Astrocyte of the spinal cord (primary cell): ENCODE data around the gene FHIT.

Source experiments
- DNase-seq: peaks from one replicate; pipeline ENCODE4 v3.0.0; 2011; ENCODE audit warnings: low read depth, low spot score
- H3K4me3 ChIP-seq: 2 replicates; pipeline ENCODE4 v1.5.1; 2011; ENCODE audit warnings: low read depth, mild to moderate bottlenecking, low read length, moderate library complexity
- CTCF ChIP-seq: IDR thresholded peaks from 2 replicates; pipeline ENCODE4 v1.5.1; 2012; ENCODE audit warnings: low read depth, mild to moderate bottlenecking, low read length, inconsistent platforms
- in situ Hi-C: cut with HindIII; loops from 2 replicates; pipeline ENCODE4 v1.10.0; 2017; ENCODE audit warnings: low sequenced_read_pairs

Gene FHIT

GRCh38 chr3:60579734-60580133 is 671.5 kb downstream of the FHIT start:
- TF ChIP-seq CTCF, result no peak
- H3K4me3 ChIP-seq, result no peak overlapping the region
- DNase-seq, result peak; percentile 86
- in situ Hi-C loops, result no loop called here

GRCh38 chr3:60578936-60579335 is 672.3 kb downstream of the FHIT start:
- in situ Hi-C loops, result no loop called here
- TF ChIP-seq CTCF, result no peak
- no peak for DNase-seq
- no peak overlapping the region for H3K4me3 ChIP-seq

GRCh38 chr3:60577601-60578000 is 673.7 kb downstream of the FHIT start:
- no peak for DNase-seq
- in situ Hi-C loops, result no loop called here
- no peak overlapping the region for H3K4me3 ChIP-seq
- no peak for TF ChIP-seq CTCF

- in situ Hi-C loops, result no loop called here
- DNase-seq, result no peak
- no peak for TF ChIP-seq CTCF
- no peak overlapping the region for H3K4me3 ChIP-seq
These were observed 675.5 kb downstream of the FHIT start for GRCh38 chr3:60575718-60576272.

GRCh38 chr3:60574046-60574769 is 677.0 kb downstream of the FHIT start:
- no peak for DNase-seq
- in situ Hi-C loops, result no loop called here
- no peak overlapping the region for H3K4me3 ChIP-seq
- no peak for TF ChIP-seq CTCF

- TF ChIP-seq CTCF, result no peak
- in situ Hi-C loops, result no loop called here
- no peak overlapping the region for H3K4me3 ChIP-seq
- peak; percentile 37 for DNase-seq
These were observed 677.8 kb downstream of the FHIT start for GRCh38 chr3:60573494-60573893.
